ENCODE results near the gene RSAD1.

Gene RSAD1

DNA sequence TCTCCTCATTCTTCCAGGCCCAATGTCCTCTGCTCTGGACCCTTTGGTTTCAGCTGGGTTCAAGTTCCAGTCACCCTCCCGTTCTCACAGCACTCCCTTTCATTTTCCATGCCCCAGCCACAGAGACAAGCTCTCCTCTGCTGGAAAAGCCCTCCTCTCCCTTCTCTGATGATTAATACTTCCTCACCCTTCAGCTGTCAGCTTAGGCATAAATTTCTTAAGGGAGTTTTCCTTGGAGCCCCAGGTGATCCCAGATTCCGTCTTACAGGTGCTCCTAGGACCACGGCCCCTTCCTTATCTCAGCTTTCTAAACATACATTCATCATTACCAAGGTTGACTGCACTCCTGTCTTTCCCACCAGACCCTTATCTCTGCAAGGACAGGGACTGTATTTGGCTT lies 20.4 kb upstream of the RSAD1 start:
- no peak for DNase-seq (ENCODE audit: low read depth in 2 of 2)

GRCh38 chr17:50458701-50459676 lies 19.7 kb upstream of the RSAD1 start:
- no peak for DNase-seq (ENCODE audit: low read depth in 2 of 2)

- no peak for DNase-seq (ENCODE audit: low read depth in 2 of 2)
These were observed 18.9 kb upstream of the RSAD1 start for GRCh38 chr17:50459756-50460155.

DNA sequence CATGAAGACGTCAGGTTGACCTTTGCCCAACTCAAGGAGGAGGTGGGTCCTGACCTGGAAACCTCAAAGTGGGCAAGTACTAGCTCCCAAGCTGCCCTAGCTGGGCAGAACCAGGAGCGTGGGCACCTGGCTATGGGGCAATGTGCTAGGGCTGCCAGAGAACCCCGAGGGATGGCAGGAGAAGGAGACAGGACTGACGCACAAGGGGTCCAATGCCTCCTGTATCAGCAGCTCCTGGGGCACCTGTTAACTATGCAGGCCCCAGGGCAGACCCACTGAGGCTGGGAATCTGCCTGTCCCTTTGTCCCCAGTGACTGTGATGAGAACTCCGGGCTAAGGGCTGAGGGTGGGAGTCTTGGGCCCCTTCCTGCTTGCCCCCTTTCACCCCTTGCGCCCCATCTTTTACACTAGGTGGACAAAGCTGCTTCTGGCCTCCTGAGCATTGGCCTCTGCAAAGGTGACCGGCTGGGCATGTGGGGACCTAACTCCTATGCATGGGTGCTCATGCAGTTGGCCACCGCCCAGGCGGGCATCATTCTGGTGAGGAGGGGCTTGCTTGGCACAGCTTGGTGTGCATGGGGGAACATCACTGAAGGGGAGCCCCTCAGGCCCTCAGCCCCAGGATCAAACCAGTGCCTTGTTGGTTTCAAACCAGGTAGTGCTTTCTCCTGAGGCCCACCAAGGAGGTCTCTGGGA lies 17.7 kb upstream of the RSAD1 start:
- DNase-seq (ENCODE audit: low read depth in 2 of 2), result no peak

GRCh38 chr17:50461550-50462132 lies 17.0 kb upstream of the RSAD1 start:
- no peak for DNase-seq (ENCODE audit: low read depth in 2 of 2)

DNA sequence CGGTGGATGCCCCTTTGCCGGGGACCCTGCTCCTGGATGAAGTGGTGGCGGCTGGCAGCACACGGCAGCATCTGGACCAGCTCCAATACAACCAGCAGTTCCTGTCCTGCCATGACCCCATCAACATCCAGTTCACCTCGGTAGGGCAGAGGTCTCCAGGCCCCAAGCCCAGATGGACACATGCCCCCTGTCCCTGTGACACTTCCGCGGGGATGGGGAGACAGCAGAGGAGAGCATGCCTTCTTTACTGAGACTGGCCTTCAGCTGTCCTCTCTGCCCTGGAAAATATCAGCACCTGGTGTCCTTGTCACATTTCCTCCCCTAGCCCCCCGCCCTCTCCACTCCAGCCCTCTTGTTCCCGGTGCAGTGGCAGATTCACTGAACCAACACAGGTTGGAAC lies 16.2 kb upstream of the RSAD1 start:
- DNase-seq (ENCODE audit: low read depth in 2 of 2), result no peak

- no peak for DNase-seq (ENCODE audit: low read depth in 2 of 2)
These were observed 14.5 kb upstream of the RSAD1 start for GRCh38 chr17:50464121-50464520.

GRCh38 chr17:50464736-50465135 lies 13.9 kb upstream of the RSAD1 start:
- DNase-seq (ENCODE audit: low read depth in 2 of 2), result no peak

- no peak for DNase-seq (ENCODE audit: low read depth in 2 of 2)
These were observed 13.5 kb upstream of the RSAD1 start for GRCh38 chr17:50465171-50465570.

DNA sequence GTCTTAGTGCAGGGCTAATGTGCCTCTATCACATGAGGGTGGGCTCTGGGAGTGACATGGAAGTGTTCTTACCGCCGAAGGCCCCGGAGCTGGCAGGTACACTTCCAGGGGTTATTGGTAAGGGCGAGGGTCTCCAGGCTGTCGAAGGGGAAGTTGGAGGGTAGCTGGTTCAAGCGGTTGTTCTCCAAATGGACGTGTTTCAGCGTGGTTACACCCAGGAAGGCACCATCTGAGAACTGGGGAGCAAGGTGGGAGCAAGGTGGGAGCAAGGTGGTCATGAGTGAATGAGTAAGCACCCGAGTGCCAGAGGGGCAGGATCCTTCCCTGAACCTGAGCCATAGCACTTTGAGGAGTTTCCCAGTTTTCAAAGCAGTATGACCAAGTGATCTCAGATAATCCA lies 13.0 kb upstream of the RSAD1 start:
- DNase-seq (ENCODE audit: low read depth in 2 of 2), result no peak

- no peak for DNase-seq (ENCODE audit: low read depth in 2 of 2)
These were observed 12.1 kb upstream of the RSAD1 start for GRCh38 chr17:50466371-50467113.

DNA sequence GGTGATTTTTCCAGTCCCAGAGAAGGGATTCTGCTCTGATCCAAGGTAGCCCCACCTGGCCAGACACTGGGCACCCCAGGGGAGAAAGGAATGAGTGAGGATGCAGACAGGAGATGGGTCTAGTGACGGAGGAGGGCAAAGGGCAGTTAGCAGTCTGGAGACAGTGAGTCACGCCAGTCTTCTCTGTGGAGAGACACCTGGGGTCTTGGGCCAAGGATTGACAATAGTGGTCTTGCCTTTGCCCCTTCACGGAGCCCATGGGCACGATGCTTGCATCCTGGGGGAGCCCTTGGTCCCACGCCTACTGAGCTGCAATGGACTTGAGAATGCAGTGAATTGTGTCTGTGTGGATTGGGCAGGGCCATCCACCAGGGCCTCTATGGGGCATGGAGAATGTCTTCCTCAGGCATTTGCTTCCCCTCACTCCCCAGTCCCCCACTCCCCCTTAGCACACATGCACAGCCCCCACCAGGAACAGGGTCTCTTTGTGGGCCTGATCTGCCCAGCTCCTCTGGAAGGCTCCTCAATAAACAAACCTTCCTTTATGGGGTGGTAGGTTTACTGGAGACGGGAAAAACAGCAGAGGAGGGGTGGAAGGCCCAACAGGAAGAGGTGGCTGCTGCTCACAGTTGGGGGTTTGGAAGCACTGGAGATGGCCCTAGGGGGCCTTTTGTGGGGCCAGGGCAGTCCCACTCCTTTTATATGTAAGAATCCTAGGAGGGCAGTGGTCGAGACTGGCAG lies 11.4 kb upstream of the RSAD1 start:
- DNase-seq (ENCODE audit: low read depth in 2 of 2), result no peak

DNA sequence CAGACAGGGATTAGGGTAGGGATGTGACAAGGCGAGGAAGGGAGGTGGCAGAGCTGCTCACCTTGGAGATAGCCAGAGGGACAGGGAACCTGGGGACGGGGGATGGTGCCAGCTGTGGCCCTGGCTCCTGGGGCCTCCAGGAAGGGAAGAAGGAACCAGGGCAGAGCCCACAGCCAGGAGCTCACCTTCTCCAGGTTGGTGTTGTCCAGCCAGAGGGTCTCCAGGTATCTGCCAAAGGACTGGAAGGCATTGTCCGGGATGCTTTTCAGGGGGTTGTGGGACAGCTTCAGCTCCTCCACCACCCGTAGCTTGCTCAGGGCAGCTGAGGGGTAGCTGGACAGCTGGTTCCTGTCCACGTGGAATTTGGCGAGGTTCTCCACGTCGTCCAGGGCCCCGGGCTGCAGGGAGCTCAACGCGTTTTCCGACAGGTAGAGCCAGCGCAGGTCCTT lies 10.8 kb upstream of the RSAD1 start:
- no peak for DNase-seq (ENCODE audit: low read depth in 2 of 2)

DNA sequence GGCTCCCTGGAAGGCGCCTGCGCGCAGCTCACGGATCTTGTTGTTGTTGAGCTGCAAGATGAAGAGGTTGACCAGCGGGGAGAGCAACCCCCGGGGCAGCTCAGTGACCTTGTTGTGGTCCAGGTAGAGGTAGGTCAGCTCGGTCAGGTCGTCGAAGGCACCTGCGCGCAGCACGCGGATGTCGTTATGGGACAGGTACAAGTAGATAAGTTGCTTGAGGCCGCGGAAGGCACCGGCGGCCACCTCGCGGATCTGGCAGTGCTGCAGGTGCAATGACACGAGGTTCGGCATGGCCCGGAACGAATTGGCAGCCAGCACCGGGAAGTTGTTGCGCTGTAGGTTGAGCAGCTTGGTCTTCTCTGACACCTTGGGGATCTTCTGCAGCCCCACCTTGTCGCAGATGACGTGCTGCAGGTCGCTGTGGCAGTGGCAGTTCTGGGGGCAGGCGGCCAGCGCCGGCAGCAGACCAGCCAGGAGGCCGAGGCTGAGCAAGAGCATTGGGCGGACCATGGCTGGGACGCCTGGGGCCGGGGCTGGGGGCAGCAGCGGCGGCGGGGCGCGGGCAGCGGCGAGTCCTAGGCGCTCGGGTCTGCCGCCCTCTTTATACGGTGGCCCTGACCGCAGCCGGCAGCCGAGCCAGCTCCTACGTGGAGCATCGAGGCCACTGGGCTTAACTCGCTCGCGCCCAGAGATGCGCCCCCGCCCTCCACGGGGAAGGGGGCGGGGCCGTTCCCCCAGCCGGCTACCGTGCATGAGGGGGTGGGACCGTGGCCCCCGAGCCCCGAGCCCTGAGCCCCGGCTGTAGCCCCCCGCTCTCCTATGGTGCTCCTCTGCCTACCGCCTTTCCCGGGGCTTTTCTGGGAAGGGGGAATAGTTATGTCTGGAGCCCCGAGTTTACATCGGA lies 10.1 kb upstream of the RSAD1 start, which contains the start of gene CHAD:
CHAD (minus strand) TSS at position 577 of the 904 bp plus-strand sequence; CDS start at position 510, 67 bp downstream.
- no peak for DNase-seq (ENCODE audit: low read depth in 2 of 2)

GRCh38 chr17:50469208-50469605 lies 9.5 kb upstream of the RSAD1 start:
- DNase-seq (ENCODE audit: low read depth in 2 of 2), result no peak

- no peak for DNase-seq (ENCODE audit: low read depth in 2 of 2)
These were observed 8.9 kb upstream of the RSAD1 start for GRCh38 chr17:50469671-50470305.

DNA sequence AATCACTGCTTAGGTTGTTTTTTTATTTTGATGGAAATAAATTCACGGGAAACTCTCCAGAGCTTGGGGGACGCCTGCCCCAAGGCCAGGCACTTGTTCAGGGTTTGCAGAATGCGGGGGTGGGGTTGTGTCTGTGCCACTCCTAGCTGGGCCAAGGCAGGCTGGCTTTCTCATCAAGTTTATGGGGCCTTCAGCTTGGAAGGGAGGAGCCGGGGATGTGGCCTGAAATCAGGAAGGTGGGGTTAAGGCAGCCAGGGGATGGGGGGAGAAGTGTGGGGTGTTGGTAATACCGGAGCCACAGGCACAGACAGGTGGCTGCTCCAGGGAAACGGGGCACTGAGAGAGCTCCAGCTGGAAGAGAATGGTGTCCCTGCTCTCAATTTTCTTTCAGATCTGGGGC lies 8.2 kb upstream of the RSAD1 start:
- no peak for DNase-seq (ENCODE audit: low read depth in 2 of 2)

DNA sequence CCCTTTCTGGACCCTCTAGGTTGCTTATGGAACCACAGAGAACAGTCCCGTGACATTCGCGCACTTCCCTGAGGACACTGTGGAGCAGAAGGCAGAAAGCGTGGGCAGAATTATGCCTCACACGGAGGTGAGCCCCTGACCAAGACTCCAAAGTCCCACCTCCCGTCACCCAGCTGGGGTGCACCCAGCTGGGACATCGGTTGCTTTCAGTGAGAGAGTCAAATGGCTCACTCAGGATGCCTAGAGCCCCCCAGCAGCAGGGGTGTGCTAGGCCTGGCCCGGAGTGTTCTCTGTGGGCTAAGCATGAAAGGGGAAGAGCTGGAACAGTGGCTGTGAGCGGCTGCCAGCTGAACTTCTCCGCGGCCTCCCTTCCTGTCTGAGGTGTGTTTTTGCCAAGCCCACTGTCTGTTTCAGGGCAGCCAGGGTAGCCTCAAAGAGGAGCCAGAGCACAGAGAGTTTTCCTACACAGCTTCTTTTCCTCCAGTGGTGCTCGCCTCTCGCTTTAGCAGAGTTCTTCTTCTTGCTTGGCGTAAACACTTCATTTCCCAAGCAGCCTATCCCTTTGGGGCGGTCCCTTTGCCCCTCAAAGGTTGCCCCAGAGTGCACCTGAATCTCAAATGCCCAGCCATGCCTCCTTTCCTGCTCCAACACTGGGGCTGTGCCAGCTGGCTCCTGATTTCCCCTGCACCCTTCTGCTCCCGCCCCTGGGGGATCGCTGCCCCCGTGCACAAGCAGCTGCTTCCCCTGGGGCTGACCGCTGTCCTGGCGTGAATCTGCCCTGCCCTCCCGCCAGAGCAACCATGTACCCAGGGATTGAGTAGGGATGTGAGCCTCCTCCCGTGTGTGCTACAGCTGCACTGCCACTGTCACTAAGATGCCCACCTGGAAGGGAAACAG lies 7.4 kb upstream of the RSAD1 start:
- no peak for DNase-seq (ENCODE audit: low read depth in 2 of 2)

Data from stimulated activated CD8-positive, alpha-beta memory T cell treated with anti-CD3 and anti-CD28 coated beads, Interleukin-7, amount 100 ng/mL, for 4 hours (primary cell).